MM.1S (cell line): ENCODE results near the gene DIPK1B.

Source experiments
- EZH2phosphoT487 ChIP-seq: fragments of 300-600 bp; sonication (generic); IDR thresholded peaks from 2 replicates; pipeline ENCODE4 v1.6.1; 2018; ENCODE audit warnings: antibody characterized with exemption, low read length
- TF ChIP-seq, protein P1 (sequence below): fragments of 300-600 bp; sonication (generic); IDR thresholded peaks from 2 replicates; pipeline ENCODE4 v1.5.1; 2016; ENCODE audit warnings: antibody characterized with exemption, low read length, mixed read lengths

DNA sequence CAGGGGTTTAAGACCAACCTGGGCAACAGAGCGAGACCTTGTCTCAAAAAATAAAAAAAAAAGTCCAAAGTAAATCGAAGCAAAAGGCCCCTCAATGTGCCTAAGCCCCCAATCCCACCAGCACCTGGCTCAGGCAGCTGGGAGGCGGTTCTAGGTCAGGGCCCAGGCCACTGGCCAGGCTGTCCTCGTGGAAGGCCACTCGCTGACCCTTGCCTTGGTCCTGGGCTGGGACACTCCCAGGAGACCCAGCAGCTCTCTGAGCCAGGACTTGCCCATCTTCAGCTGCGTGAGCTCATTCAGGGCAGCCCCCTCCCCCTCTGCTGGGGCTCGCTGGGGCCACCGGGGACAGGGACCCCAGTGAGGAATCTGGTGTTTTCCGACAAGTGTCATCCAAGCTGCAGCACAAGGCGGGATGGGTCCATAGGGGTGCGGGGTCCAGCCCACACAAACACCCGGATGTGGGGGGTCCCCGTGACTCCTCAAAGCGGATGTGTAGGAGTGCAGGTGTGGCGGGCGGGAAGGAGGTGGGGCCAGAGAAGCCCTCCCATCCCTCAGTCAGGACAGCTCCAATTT is 29.1 kb upstream of the DIPK1B start:
- TF ChIP-seq, protein P1, sequence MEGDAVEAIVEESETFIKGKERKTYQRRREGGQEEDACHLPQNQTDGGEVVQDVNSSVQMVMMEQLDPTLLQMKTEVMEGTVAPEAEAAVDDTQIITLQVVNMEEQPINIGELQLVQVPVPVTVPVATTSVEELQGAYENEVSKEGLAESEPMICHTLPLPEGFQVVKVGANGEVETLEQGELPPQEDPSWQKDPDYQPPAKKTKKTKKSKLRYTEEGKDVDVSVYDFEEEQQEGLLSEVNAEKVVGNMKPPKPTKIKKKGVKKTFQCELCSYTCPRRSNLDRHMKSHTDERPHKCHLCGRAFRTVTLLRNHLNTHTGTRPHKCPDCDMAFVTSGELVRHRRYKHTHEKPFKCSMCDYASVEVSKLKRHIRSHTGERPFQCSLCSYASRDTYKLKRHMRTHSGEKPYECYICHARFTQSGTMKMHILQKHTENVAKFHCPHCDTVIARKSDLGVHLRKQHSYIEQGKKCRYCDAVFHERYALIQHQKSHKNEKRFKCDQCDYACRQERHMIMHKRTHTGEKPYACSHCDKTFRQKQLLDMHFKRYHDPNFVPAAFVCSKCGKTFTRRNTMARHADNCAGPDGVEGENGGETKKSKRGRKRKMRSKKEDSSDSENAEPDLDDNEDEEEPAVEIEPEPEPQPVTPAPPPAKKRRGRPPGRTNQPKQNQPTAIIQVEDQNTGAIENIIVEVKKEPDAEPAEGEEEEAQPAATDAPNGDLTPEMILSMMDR: no peak
- no peak for TF ChIP-seq EZH2phosphoT487
